Loucy (cell line): ENCODE data around the gene CLCN6.

Experiments
- H2AFZ ChIP-seq: fragments of 200-600 bp; sonication (generic); 2 replicates; pipeline ENCODE4 v1.6.0; 2016; ENCODE audit warnings: antibody characterized with exemption, mild to moderate bottlenecking, low read length, moderate library complexity
- H3F3A ChIP-seq: fragments of 200-600 bp; 2 replicates; pipeline ENCODE4 v1.6.0; 2016; ENCODE audit warnings: antibody characterized with exemption, low read depth, mild to moderate bottlenecking
- H3K27me3 ChIP-seq: fragments of 200-600 bp; sonication (generic); 2 replicates; pipeline ENCODE4 v1.6.1; 2014; ENCODE audit warnings: low read length, mild to moderate bottlenecking; ENCODE audit not compliant: insufficient read depth, poor library complexity, severe bottlenecking
- H3K36me3 ChIP-seq: fragments of 200-600 bp; sonication (generic); 2 replicates; pipeline ENCODE4 v1.6.1; 2016; ENCODE audit warnings: low read length; ENCODE audit not compliant: insufficient read depth
- H3K4me1 ChIP-seq: fragments of 200-600 bp; sonication (generic); 2 replicates; pipeline ENCODE4 v1.5.1; 2014; ENCODE audit warnings: low read length, mild to moderate bottlenecking; ENCODE audit not compliant: insufficient read depth, poor library complexity, severe bottlenecking
- H3K4me2 ChIP-seq: fragments of 200-600 bp; sonication (generic); 2 replicates; pipeline ENCODE4 v1.6.0; 2014; ENCODE audit warnings: antibody characterized with exemption, low read length, low read depth, mild to moderate bottlenecking; ENCODE audit not compliant: poor library complexity, severe bottlenecking
- H3K4me3 ChIP-seq: fragments of 200-600 bp; sonication (generic); 2 replicates; pipeline ENCODE4 v1.5.1; 2014; ENCODE audit warnings: low read length, mild to moderate bottlenecking, mixed read lengths; ENCODE audit not compliant: poor library complexity, severe bottlenecking
- H3K79me2 ChIP-seq: fragments of 200-600 bp; sonication (generic); 2 replicates; pipeline ENCODE4 v1.6.1; 2014; ENCODE audit warnings: low read length; ENCODE audit not compliant: insufficient read depth
- H3K9ac ChIP-seq: fragments of 200-600 bp; sonication (generic); 2 replicates; pipeline ENCODE4 v1.6.0; 2014; ENCODE audit warnings: mild to moderate bottlenecking, low read depth, low read length, moderate library complexity; ENCODE audit not compliant: poor library complexity, severe bottlenecking
- H3K9me2 ChIP-seq: fragments of 200-600 bp; sonication (generic); replicated peaks from 2 replicates; pipeline ENCODE4 v1.6.1; 2016; ENCODE audit warnings: low read depth, low read length, mixed read lengths
- H3K9me3 ChIP-seq: fragments of 200-600 bp; sonication (generic); 2 replicates; pipeline ENCODE4 v1.6.1; 2014; ENCODE audit warnings: mild to moderate bottlenecking, antibody characterized with exemption, low read length, low read depth; ENCODE audit not compliant: insufficient read depth
- H4K20me1 ChIP-seq: fragments of 200-600 bp; sonication (generic); 2 replicates; pipeline ENCODE4 v1.6.0; 2014; ENCODE audit warnings: antibody characterized with exemption, low read length, mild to moderate bottlenecking; ENCODE audit not compliant: insufficient read depth, poor library complexity, severe bottlenecking
- CTCF ChIP-seq: fragments of 200-600 bp; sonication (generic); conservative IDR thresholded peaks from 2 replicates; pipeline ENCODE4 v1.5.1; 2014; ENCODE audit warnings: mild to moderate bottlenecking, antibody characterized with exemption, low read length
- EZH2phosphoT487 ChIP-seq: fragments of 200-600 bp; IDR thresholded peaks from 2 replicates; pipeline ENCODE4 v1.6.1; 2018; ENCODE audit warnings: antibody characterized with exemption, mild to moderate bottlenecking, moderate library complexity, borderline replicate concordance

The CLCN6 gene

DNA sequence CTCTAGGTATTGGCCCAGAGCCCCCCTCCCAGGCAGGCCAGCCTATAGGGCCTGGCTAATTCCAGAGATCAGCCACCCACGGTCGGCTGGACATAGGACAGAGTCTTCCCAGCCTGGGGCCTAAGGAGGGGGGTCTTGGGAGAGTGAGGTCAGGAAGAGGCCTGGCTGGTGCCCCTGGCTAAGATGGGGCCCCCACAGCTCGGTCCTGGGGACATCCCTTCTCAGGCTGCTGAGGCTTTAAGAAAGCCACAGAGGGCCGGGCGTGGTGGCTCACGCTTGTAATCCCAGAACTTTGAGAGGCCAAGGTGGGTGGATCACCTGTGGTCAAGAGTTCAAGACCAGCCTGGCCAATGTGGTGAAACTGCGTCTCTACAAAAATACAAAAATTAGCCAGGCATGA, 41.5 kb upstream of the CLCN6 start:
- Histone ChIP-seq H2AFZ (no peak overlapping the region), H3K79me2 (no peaks in the 10 kb centered on the region), H3K4me1 (no peaks in the 10 kb centered on the region), H3K4me2 (no peak overlapping the region), H3K9me3 (no peaks in the 10 kb centered on the region), H4K20me1 (no peaks in the 10 kb centered on the region), H3F3A (no peaks in the 10 kb centered on the region), H3K9me2 (no peaks in the 10 kb centered on the region), H3K36me3 (no peaks in the 10 kb centered on the region), H3K9ac (no peak overlapping the region), H3K4me3 (no peak overlapping the region), H3K27me3 (no peaks in the 10 kb centered on the region)
- TF ChIP-seq CTCF (no peak), EZH2phosphoT487 (no peak)

DNA sequence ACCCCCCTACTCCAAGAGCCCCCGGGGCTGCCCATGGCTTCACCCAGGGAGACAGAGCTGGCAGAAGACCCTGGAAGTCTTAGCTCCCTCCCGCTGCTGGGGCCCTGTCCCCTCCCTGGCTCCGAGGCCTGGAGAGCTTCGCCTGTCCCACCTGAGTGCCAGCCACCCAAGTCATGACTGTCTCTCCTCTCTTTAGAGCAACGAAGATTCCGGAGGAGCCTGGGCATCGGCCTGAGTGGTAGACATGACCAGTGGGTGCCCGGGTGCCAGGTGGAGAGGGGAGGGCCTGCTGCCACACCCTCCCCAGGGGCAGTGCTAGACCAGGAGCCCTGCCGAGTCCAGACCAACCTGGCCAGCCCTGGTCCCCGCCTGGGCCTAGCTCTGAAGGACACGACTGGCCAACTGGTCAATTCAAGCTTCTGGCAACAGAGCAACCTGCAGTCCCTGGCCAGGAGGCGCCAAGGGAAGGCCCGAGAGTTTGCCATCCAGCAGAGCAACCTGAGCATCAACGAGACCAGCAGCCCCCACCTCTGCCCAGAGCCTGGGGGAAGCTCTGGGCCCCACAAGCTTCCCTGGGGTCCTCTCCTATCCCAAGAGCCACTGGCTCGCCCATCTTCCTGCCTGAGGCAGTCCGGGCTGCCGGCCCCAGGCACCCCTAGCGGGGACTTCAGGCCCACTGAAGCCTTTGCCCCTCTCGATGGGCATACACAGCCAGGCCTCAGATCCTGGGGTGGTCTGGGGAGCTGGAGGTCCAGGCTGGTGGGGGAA, 40.1 kb upstream of the CLCN6 start:
- no peak overlapping the region for H3K4me2 ChIP-seq
- H3K27me3 ChIP-seq: no peaks in the 10 kb centered on the region
- no peak for TF ChIP-seq EZH2phosphoT487
- no peak overlapping the region for H3K4me3 ChIP-seq
- no peaks in the 10 kb centered on the region for H4K20me1 ChIP-seq
- no peaks in the 10 kb centered on the region for H3F3A ChIP-seq
- no peaks in the 10 kb centered on the region for H3K9me3 ChIP-seq
- no peak overlapping the region for H2AFZ ChIP-seq
- H3K36me3 ChIP-seq: no peaks in the 10 kb centered on the region
- no peaks in the 10 kb centered on the region for H3K9me2 ChIP-seq
- H3K79me2 ChIP-seq: no peaks in the 10 kb centered on the region
- no peak overlapping the region for H3K9ac ChIP-seq
- no peaks in the 10 kb centered on the region for H3K4me1 ChIP-seq

- Histone ChIP-seq H3K4me3 (no peak overlapping the region), H3K27me3 (no peaks in the 10 kb centered on the region), H3K4me2 (no peak overlapping the region), H3K9me3 (no peaks in the 10 kb centered on the region), H2AFZ (no peak overlapping the region), H3K36me3 (no peaks in the 10 kb centered on the region), H3K9ac (no peak overlapping the region), H3K79me2 (no peaks in the 10 kb centered on the region), H3F3A (no peaks in the 10 kb centered on the region), H4K20me1 (no peaks in the 10 kb centered on the region), H3K4me1 (no peaks in the 10 kb centered on the region), H3K9me2 (no peaks in the 10 kb centered on the region)
- TF ChIP-seq CTCF (no peak), EZH2phosphoT487 (no peak)
Observed at GRCh38 chr1:11766429-11766776, 39.6 kb upstream of the CLCN6 start.
